Fibroblast of mammary gland (primary cell): Measurements from ENCODE around the gene TENM4.
A peak's percentile ranks its signal among the peaks of the same experiment; 100 is the strongest.
"Not testable (repeated sequence)": the region's sequence is repeated elsewhere in the genome, so short reads cannot be mapped to it uniquely, and the experiment has no call there.

ENCODE experiments used
- DNase-seq: peaks from one replicate; pipeline ENCODE4 v3.0.0-alpha.2; 2010; ENCODE audit warnings: low read depth
- H3K4me3 ChIP-seq: 2 replicates; pipeline ENCODE4 v1.5.1; 2011; ENCODE audit warnings: low read depth, mild to moderate bottlenecking, low read length, moderate library complexity; ENCODE audit not compliant: control insufficient read depth
- CTCF ChIP-seq: conservative IDR thresholded peaks from 2 replicates; pipeline ENCODE4 v1.5.1; 2011; ENCODE audit warnings: low read depth, low read length, inconsistent platforms; ENCODE audit not compliant: control insufficient read depth, insufficient read depth

The TENM4 gene

GRCh38 chr11:78982473-78982872, 458.4 kb downstream of the TENM4 start:
- no peak for DNase-seq
- TF ChIP-seq CTCF, result no peak
- no peak overlapping the region for H3K4me3 ChIP-seq

GRCh38 chr11:78981153-78981552, 459.7 kb downstream of the TENM4 start:
- no peak overlapping the region for H3K4me3 ChIP-seq
- no peak for DNase-seq
- no peak for TF ChIP-seq CTCF

- TF ChIP-seq CTCF, result no peak
- no peak overlapping the region for H3K4me3 ChIP-seq
- no peak for DNase-seq
Observed at GRCh38 chr11:78978831-78979230, 462.0 kb downstream of the TENM4 start.

GRCh38 chr11:78977848-78978247, 463.0 kb downstream of the TENM4 start:
- not testable (repeated sequence) for DNase-seq, H3K4me3 ChIP-seq

GRCh38 chr11:78977009-78977408, 463.8 kb downstream of the TENM4 start:
- no peak overlapping the region for H3K4me3 ChIP-seq
- no peak for TF ChIP-seq CTCF
- peak; percentile 50 for DNase-seq

GRCh38 chr11:78975081-78975480, 465.7 kb downstream of the TENM4 start:
- DNase-seq, result no peak
- no peak for TF ChIP-seq CTCF

GRCh38 chr11:78973876-78974275, 467.0 kb downstream of the TENM4 start:
- no peak for DNase-seq
- no peak overlapping the region for H3K4me3 ChIP-seq
- no peak for TF ChIP-seq CTCF

More at GRCh38 chr11:78975081-78975480, 465.7 kb downstream of the TENM4 start:
- no peak overlapping the region for H3K4me3 ChIP-seq

GRCh38 chr11:78972590-78972989, 468.2 kb downstream of the TENM4 start:
- H3K4me3 ChIP-seq, result no peak overlapping the region
- DNase-seq, result no peak
- TF ChIP-seq CTCF, result no peak
